Measurements from ENCODE around the gene DAPK3. TPM values are rescaled to one million over a fixed set of nuclear protein-coding genes. Genes with fewer than 3 reads are reported as not detected.
"Not testable (repeated sequence)": the region's sequence is repeated elsewhere in the genome, so short reads cannot be mapped to it uniquely, and the experiment has no call there.

DAPK3 gene
- total RNA-seq, 4 donors from 2014 or later = 192 to 257 (median 235) TPM

DNA sequence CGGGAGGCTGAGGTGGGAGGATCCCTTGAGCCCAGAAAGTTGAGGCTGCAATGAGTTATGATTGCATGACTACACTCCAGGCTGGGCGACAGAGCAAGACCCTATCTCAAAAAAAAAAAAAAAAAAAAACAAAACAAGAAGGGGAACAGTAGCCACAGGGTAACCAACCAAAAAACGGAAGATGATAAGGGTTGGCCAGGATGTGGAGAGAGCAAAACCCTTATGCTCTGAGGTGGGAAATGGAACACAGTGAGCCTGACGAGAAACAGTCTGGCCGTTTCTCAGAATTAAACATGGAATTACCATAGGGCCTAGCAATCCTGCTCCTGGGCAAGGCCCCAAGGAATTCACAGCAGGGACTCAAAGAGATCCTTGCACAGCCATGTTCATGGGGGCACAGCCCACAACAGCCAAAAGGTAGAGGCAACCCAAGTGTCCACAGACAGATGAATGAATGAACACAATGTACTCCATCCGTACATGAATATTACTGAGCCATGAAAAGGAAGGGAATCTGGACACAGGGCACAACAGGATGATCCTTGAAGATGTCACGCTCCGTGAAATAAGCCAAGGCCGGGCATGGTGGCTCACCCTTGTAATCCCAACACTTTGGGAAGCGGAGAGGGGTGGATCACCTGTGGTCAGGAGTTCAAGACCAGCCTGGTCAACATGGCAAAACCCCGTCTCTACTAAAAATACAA is 26.7 kb downstream of the DAPK3 start:
- no peak for TF ChIP-seq EP300 (IDR thresholded peaks at IDR 0.05)
- no peak for TF ChIP-seq POLR2AphosphoS5 (IDR thresholded peaks at IDR 0.05)
- TF ChIP-seq CTCF (IDR thresholded peaks at IDR 0.05) = no peak
- TF ChIP-seq POLR2A (IDR thresholded peaks at IDR 0.05) = no peak
- 73 to 79% methylated on average over 9 to 10 of the region's 11 CpGs for WGBS, 2 donors (ENCODE audit: low coverage in 1 of 2)
- no peak for ATAC-seq
- Histone ChIP-seq H3K4me1 (peaks cover 0 to under 1% (median 0%) of the 10 kb centered on the region in 3 donors), H3K36me3 (no peaks in the 10 kb centered on the region), H3K4me3 (no peak overlapping the region), H3K9me3 (no peaks in the 10 kb centered on the region), H3K27me3 (no peaks in the 10 kb centered on the region), H3K27ac (no peak overlapping the region)

DNA sequence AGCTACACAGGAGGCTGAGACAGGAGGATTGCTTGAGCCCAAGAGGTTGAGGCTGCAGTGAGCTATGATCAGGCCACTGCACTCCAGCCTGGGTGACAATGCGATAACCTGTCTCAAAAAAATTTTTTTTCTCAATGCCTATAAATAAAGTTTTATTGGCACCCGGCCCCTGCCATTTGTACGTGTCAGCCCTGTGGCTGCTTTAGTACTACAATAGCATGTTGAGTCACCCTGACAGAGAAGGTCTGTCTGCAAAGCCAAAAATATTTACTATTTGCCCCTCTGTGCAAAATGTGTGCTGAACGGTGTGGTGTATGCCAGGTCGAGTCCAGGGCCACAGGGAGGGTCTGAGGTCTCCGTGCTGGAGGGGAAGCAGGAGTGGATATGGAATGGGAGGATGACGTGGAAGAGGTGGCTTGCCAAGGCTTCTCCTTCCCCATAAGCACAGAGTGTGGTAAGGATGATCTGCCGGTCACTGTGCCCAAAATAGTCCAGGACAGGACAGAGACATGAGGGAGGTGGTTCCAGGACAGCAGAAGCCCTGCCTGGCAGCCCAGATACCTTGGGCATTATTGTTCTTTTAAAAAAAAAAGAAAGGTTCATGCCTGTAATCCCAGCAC is 28.0 kb downstream of the DAPK3 start:
- ATAC-seq = peak; percentile 67
- H3K9me3 ChIP-seq = no peaks in the 10 kb centered on the region
- H3K4me1 ChIP-seq = no peaks in the 10 kb centered on the region
- TF ChIP-seq EP300 (IDR thresholded peaks at IDR 0.05) (no peak), POLR2A (IDR thresholded peaks at IDR 0.05) (no peak), CTCF (IDR thresholded peaks at IDR 0.05) (no peak), POLR2AphosphoS5 (IDR thresholded peaks at IDR 0.05) (no peak)
- no peaks in the 10 kb centered on the region for H3K36me3 ChIP-seq
- H3K4me3 ChIP-seq = no peak overlapping the region
- peak overlapping the region in 1 of 4 donors; percentile 30 for H3K27ac ChIP-seq
- no peaks in the 10 kb centered on the region for H3K27me3 ChIP-seq
- 70 to 100% methylated on average over 1 to 8 of the region's 8 CpGs for WGBS, 2 donors (ENCODE audit: low coverage in 1 of 2)

GRCh38 chr19:3938300-3938950 is 32.5 kb downstream of the DAPK3 start:
- not testable (repeated sequence) for H3K27ac ChIP-seq, H3K9me3 ChIP-seq, H3K36me3 ChIP-seq, ATAC-seq, H3K4me1 ChIP-seq, H3K4me3 ChIP-seq
- peaks cover 11% of the 10 kb centered on the region for H3K27me3 ChIP-seq
- 70 to 79% methylated on average over 4 to 6 of the region's 22 CpGs for WGBS, 2 donors (ENCODE audit: low coverage in 1 of 2)

DNA sequence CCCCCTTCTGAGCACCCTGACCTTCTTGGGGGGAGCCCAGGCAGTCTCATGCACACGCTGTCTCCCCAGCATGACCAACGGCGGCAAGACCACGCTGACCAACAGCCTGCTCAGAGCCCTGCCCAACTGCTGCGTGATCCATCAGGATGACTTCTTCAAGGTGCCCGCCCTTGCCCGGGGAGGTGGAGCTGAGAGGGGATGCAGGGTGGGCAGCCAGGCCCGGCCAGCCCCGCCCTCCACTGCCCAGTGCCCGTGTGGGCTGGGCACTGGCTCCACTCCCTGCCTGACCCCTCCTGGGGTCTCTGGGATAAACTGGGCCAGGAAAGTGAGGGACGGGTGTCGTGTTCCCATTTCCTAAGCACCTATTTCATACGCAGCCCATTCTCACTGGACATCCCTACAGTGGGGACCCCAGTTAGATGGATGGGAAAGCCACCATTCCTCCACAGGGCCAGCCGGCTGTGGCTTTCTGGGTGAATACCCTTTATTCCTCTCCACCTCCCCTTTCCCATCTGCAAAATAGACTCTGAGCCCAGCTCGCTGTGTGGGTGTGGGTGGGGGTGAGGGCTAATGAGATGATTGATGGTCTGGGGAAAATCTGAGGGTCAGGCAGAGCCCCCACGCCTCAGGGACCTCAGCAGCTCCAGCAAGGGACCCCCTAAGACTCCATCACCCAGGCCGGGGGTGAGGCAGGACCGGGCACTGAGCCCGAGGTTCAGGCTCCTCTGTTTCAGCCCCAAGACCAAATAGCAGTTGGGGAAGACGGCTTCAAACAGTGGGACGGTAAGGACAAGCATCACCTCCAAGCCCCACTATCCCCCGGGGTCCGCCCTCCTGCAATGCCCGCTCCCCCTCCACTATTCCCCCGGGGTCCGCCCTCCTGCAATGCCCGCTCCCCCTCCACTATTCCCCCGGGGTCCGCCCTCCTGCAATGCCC is 34.1 kb downstream of the DAPK3 start:
- peaks cover 0 to 18% (median 8%) of the 10 kb centered on the region in 3 donors for H3K4me1 ChIP-seq
- H3K9me3 ChIP-seq = no peaks in the 10 kb centered on the region
- 86 to 100% methylated on average over 2 to 7 of the region's 29 CpGs for WGBS, 2 donors (ENCODE audit: low coverage in 1 of 2)
- no peaks in the 10 kb centered on the region for H3K36me3 ChIP-seq
- peaks cover 16% of the 10 kb centered on the region for H3K27me3 ChIP-seq
- no peak overlapping the region for H3K27ac ChIP-seq
- TF ChIP-seq POLR2AphosphoS5 (IDR thresholded peaks at IDR 0.05) = no peak
- no peak for TF ChIP-seq EP300 (IDR thresholded peaks at IDR 0.05)
- no peak overlapping the region for H3K4me3 ChIP-seq
- ATAC-seq = no peak

GRCh38 chr19:3932931-3933810 is 37.7 kb downstream of the DAPK3 start, which contains the start of gene NMRK2:
NMRK2 (plus strand) TSS chr19:3933069; CDS start chr19:3933672, 603 bp downstream.
- Histone ChIP-seq H3K36me3 (no peaks in the 10 kb centered on the region), H3K9me3 (no peaks in the 10 kb centered on the region), H3K4me1 (peaks cover 0 to 25% (median 8%) of the 10 kb centered on the region in 3 donors), H3K4me3 (peak within 1 kb of the TSS in 1 of 2 donors; percentile 38), H3K27ac (peak within 1 kb of the TSS in 1 of 4 donors; percentile 44), H3K27me3 (peaks cover 16% of the 10 kb centered on the region)
- ATAC-seq = peak; percentile 50
- 0% methylated on average over 3 to 5 of the region's 51 CpGs for WGBS, 2 donors (ENCODE audit: low coverage in 1 of 2)
- no peak for TF ChIP-seq POLR2AphosphoS5 (IDR thresholded peaks at IDR 0.05)
- no peak for TF ChIP-seq CTCF (IDR thresholded peaks at IDR 0.05)
- TF ChIP-seq EP300 (IDR thresholded peaks at IDR 0.05) = no peak
- TF ChIP-seq POLR2A (IDR thresholded peaks at IDR 0.05) = no peak

Measured in gastroesophageal sphincter (tissue), 4 donors.